ENCODE results near the gene CACNA1S. TPM values are rescaled to one million over a fixed set of nuclear protein-coding genes. Genes with fewer than 3 reads are reported as not detected.

Gene CACNA1S
- total and polyA plus RNA-seq, 2 of the 8 experiments (the other 6 are each of a cell fraction or from before 2014, with no cell fraction given) = 0.06 TPM; not detected in 1

GRCh38 chr1:201063145-201063544 lies 49.1 kb downstream of the CACNA1S start (continued):
- no peak for TF ChIP-seq BRCA1 (IDR thresholded peaks at IDR 0.05; ENCODE audit: low read depth, low read length)
- TF ChIP-seq CREB1 (IDR thresholded peaks at IDR 0.05) = no peak
- TF ChIP-seq TAF1 (IDR thresholded peaks at IDR 0.05; ENCODE audit: low read depth, low read length) = no peak
- no peak for TF ChIP-seq ASH2L (IDR thresholded peaks at IDR 0.05; ENCODE audit: low read length)

Measured in H1 (cell line).